Lower leg skin (tissue), 3 donors: ENCODE results near the gene ADH6.
"Not testable (repeated sequence)": the region's sequence is repeated elsewhere in the genome, so short reads cannot be mapped to it uniquely, and the experiment has no call there.

ENCODE experiments used
- POLR2A ChIP-seq, 2 donors: fragments of 450-650 bp; IDR thresholded peaks; one replicate each; pipeline ENCODE4 v1.6.1; 2016 to 2017; ENCODE audit warnings: antibody characterized with exemption in 2 of 2, mild to moderate bottlenecking in 1 of 2, moderate library complexity in 1 of 2
- TF ChIP-seq, protein P1 (sequence below), 3 donors: fragments of 450-650 bp; IDR thresholded peaks; one replicate each; pipeline ENCODE4 v1.5.1; 2016; ENCODE audit warnings: antibody characterized with exemption in 3 of 3, mild to moderate bottlenecking in 3 of 3, moderate library complexity in 2 of 3

DNA sequence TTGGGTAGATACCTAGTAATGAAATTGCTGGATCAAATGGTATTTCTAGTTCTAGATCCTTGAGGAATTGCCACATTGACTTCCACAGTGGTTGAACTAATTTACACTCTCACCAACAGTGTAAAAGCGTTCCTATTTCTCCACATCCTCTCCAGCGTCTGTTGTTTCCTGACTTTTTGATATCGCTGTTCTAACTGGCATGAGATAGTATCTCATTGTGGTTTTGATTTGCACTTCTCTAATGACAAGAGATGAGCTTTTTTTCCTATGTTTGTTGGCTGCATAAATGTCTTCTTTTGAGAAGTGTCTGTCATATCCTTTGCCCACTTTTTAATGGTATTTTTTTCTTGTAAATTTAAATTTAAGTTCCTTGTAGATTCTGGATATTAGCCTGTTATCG lies 8.6 kb upstream of the ADH6 start:
- TF ChIP-seq, protein P1, sequence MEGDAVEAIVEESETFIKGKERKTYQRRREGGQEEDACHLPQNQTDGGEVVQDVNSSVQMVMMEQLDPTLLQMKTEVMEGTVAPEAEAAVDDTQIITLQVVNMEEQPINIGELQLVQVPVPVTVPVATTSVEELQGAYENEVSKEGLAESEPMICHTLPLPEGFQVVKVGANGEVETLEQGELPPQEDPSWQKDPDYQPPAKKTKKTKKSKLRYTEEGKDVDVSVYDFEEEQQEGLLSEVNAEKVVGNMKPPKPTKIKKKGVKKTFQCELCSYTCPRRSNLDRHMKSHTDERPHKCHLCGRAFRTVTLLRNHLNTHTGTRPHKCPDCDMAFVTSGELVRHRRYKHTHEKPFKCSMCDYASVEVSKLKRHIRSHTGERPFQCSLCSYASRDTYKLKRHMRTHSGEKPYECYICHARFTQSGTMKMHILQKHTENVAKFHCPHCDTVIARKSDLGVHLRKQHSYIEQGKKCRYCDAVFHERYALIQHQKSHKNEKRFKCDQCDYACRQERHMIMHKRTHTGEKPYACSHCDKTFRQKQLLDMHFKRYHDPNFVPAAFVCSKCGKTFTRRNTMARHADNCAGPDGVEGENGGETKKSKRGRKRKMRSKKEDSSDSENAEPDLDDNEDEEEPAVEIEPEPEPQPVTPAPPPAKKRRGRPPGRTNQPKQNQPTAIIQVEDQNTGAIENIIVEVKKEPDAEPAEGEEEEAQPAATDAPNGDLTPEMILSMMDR (IDR thresholded peaks at IDR 0.05) = not testable (repeated sequence)
- not testable (repeated sequence) for TF ChIP-seq POLR2A (IDR thresholded peaks at IDR 0.05)
